ENCODE data around the gene ROBO3.

DNA sequence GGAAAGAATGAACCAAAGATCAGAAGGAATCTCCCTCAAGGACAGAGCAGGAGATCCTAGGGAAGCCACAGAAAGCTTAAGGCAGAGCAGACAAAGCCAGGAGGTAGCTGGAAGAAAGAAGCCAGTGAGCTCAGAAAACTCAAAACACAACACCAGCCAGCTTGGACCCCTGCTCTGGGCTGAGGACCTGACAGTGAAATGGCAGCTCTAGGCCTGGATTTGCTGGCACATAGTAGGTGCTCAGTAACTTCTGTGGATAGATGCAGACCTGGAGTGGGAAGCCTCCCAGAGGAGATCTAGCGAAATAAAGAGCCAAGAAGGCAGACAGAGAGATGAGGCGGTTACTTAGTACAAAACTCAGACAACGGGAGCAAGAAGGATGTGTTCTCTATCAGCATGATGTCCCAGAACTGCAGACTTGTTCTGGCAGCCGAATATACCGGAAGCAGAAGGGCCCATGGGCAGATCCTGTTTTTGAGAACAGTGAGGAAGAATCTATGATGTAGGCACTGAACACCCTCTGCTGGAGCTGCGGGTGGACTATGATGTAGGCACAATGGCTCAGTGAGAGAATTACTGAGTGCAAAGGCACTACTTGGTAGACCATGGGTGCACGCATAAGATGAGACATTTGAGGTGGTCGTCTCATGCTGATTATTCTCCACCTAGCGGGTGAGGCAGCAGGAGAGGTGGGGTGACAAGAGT lies 27.7 kb downstream of the ROBO3 start:
- TF ChIP-seq, protein P1, sequence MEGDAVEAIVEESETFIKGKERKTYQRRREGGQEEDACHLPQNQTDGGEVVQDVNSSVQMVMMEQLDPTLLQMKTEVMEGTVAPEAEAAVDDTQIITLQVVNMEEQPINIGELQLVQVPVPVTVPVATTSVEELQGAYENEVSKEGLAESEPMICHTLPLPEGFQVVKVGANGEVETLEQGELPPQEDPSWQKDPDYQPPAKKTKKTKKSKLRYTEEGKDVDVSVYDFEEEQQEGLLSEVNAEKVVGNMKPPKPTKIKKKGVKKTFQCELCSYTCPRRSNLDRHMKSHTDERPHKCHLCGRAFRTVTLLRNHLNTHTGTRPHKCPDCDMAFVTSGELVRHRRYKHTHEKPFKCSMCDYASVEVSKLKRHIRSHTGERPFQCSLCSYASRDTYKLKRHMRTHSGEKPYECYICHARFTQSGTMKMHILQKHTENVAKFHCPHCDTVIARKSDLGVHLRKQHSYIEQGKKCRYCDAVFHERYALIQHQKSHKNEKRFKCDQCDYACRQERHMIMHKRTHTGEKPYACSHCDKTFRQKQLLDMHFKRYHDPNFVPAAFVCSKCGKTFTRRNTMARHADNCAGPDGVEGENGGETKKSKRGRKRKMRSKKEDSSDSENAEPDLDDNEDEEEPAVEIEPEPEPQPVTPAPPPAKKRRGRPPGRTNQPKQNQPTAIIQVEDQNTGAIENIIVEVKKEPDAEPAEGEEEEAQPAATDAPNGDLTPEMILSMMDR (IDR thresholded peaks at IDR 0.05; ENCODE audit: insufficient read depth, low read length) = no peak
- no peak for TF ChIP-seq GABPA (IDR thresholded peaks at IDR 0.05; ENCODE audit: low read depth)
